ENCODE measurements around the gene GGPS1. TPM values are rescaled to one million over a fixed set of nuclear protein-coding genes. Genes with fewer than 3 reads are reported as not detected.

The GGPS1 gene
- total RNA-seq, 1 donor from 2014 or later, result 8.6 TPM

Other genes with a start within 250 kb of the GGPS1 start
- gene TOMM20, start 199.7 kb upstream of the GGPS1 start, total RNA-seq, result 48.7 TPM
- gene RBM34, start 167.3 kb upstream of the GGPS1 start, total RNA-seq, result 26.1 TPM
- 10.9 TPM for gene ARID4B, start 391 bp upstream of the GGPS1 start, total RNA-seq
- gene TBCE, start 38.9 kb downstream of the GGPS1 start, total RNA-seq, result 13.6 TPM
- 8.9 TPM for gene B3GALNT2, start 175.9 kb downstream of the GGPS1 start, total RNA-seq